PC-9 (cell line): Measurements from ENCODE around the gene ATXN7. TPM values are rescaled to one million over a fixed set of nuclear protein-coding genes. Genes with fewer than 3 reads are reported as not detected.

Source experiments
- BruUV-seq: library from RNA; stranded (reverse); fragments of 400-500 nt; replicated peaks from 2 replicates; lab custom pipeline; 2021; lab: Mats Ljungman, UMichigan
- CTCF ChIA-PET: fragments of 300-600 bp; sonication (Branson Sonifier 250); formaldehyde crosslinking; loops from one replicate; lab custom pipeline; 2022; ENCODE audit warnings: antibody characterized with exemption; lab: Charles Lee
- POLR2A ChIA-PET: fragments of 300-600 bp; sonication (Branson Sonifier 250); formaldehyde crosslinking; loops from one replicate; lab custom pipeline; 2022; ENCODE audit warnings: antibody characterized with exemption; ENCODE audit not compliant: unreplicated experiment; lab: Charles Lee
- DNase-seq, 2 experiments: peaks; one replicate each; pipeline versions ENCODE4 v3.0.0 to v3.0.0-alpha.2; 2015 to 2022; ENCODE audit warnings: mixed read lengths in 1 of 2
- H2AFZ ChIP-seq: fragments of 200-600 bp; sonication (generic); 2 replicates; pipeline ENCODE4 v1.8.1; 2017; ENCODE audit warnings: antibody characterized with exemption
- H3F3A ChIP-seq: fragments of 200-600 bp; sonication (generic); 2 replicates; pipeline ENCODE4 v1.8.1; 2017; ENCODE audit warnings: antibody characterized with exemption, mild to moderate bottlenecking, low read depth; ENCODE audit not compliant: insufficient read depth
- H3K27ac ChIP-seq: fragments of 200-600 bp; sonication (generic); 2 replicates; pipeline ENCODE4 v1.6.1; 2016; ENCODE audit warnings: mixed run types
- H3K27me3 ChIP-seq: fragments of 200-600 bp; sonication (generic); 2 replicates; pipeline ENCODE4 v1.6.1; 2016; ENCODE audit warnings: low read depth, mixed run types; ENCODE audit not compliant: insufficient read depth
- H3K36me3 ChIP-seq: fragments of 200-600 bp; sonication (generic); 2 replicates; pipeline ENCODE4 v1.6.1; 2016; ENCODE audit warnings: low read depth, mixed run types
- H3K4me1 ChIP-seq: fragments of 200-600 bp; sonication (generic); replicated peaks from 2 replicates; pipeline ENCODE4 v1.6.1; 2016; ENCODE audit warnings: mixed run types; ENCODE audit not compliant: insufficient read depth
- H3K4me2 ChIP-seq: fragments of 200-600 bp; sonication (generic); 2 replicates; pipeline ENCODE4 v1.6.1; 2017; ENCODE audit warnings: mixed run types
- H3K4me3 ChIP-seq: fragments of 200-600 bp; sonication (generic); 2 replicates; pipeline ENCODE4 v1.6.1; 2016; ENCODE audit warnings: mixed run types
- H3K79me2 ChIP-seq: fragments of 200-600 bp; sonication (generic); 2 replicates; pipeline ENCODE4 v1.6.1; 2017; ENCODE audit warnings: low read depth, mixed run types
- H3K9me2 ChIP-seq: fragments of 200-600 bp; sonication (generic); 2 replicates; pipeline ENCODE4 v1.8.1; 2017; ENCODE audit warnings: mild to moderate bottlenecking; ENCODE audit not compliant: insufficient read depth
- H3K9me3 ChIP-seq: fragments of 200-600 bp; sonication (generic); 2 replicates; pipeline ENCODE4 v1.8.1; 2016; ENCODE audit warnings: low read depth; ENCODE audit not compliant: insufficient read depth
- H4K20me1 ChIP-seq: fragments of 200-600 bp; sonication (generic); 2 replicates; pipeline ENCODE4 v1.8.1; 2017; ENCODE audit not compliant: insufficient read depth
- EZH2 ChIP-seq: fragments of 200-600 bp; sonication (generic); IDR thresholded peaks from 2 replicates; pipeline ENCODE4 v1.8.0; 2017; ENCODE audit warnings: antibody characterized with exemption, low read depth
- intact Hi-C: fragments of 100-400 bp; cut with micrococcal nuclease; formaldehyde crosslinking; loops from one replicate; pipeline ENCODE4 v1.10.0; 2022; ENCODE audit not compliant: unreplicated experiment
- total RNA-seq: library from RNA; stranded (reverse); gene quantifications from 2 replicates; pipeline ENCODE4 v1.2.3, GENCODE V29; 2021
- TF ChIP-seq, protein P1 (sequence below): fragments of 200-600 bp; sonication (generic); conservative IDR thresholded peaks from 2 replicates; pipeline ENCODE4 v1.6.1; 2017; ENCODE audit warnings: mixed run types, antibody characterized with exemption, mild to moderate bottlenecking, moderate library complexity

The ATXN7 gene
- total RNA-seq, 1 experiment from 2014 or later, result 27.7 TPM

DNA sequence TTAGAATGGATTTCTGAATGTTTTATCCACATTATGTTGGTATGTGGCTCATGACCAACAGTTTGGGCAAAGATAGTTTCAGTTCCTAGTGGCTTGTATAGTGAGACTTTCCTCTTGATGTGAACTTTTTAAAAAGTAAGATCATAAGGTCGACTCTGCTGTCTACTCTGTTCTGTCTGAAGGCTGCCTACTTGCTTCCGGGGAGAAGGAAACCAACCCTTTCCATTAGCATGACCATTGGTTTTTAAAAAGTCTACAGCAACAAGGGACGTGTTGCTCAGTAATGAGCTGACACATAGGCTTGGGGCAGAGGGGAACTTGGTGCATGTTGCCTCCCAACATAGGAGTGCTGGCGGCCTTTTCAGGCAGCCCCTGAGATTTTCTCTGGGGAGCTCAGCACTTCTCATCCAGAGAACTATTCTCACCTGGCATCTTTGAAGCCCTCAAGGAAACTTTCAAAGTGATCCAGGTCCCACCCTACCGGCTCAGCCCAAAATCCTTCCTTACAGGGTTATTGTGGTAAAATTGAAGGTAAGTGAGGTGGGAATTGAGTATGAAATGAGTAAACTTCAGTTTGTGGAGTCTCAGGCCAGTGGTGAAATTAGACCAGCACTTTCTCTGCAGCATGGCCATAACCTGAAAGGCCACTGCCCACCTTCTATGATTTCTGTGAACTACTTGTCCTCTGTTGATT lies 129.0 kb downstream of the ATXN7 start:
- POLR2A ChIA-PET, result no interaction called here
- no peak for DNase-seq
- H3K4me2 ChIP-seq, result no peak overlapping the region
- CTCF ChIA-PET, result interaction anchor here (0.6 kb wide), 1 partner anchor 1371 kb away, joined by 7 read pairs; no protein-coding TSS in a partner anchor
- no peaks in the 10 kb centered on the region for H4K20me1 ChIP-seq
- intact Hi-C loops, result loop anchor here (1.0 to 5.0 kb wide), 4 partner anchors 32 to 641 kb away; partner anchors contain the start of gene C3orf49
- no peaks in the 10 kb centered on the region for H3K9me2 ChIP-seq
- H3K27ac ChIP-seq, result no peak overlapping the region
- no peaks in the 10 kb centered on the region for H3K4me1 ChIP-seq
- H2AFZ ChIP-seq, result no peak overlapping the region
- TF ChIP-seq, protein P1, sequence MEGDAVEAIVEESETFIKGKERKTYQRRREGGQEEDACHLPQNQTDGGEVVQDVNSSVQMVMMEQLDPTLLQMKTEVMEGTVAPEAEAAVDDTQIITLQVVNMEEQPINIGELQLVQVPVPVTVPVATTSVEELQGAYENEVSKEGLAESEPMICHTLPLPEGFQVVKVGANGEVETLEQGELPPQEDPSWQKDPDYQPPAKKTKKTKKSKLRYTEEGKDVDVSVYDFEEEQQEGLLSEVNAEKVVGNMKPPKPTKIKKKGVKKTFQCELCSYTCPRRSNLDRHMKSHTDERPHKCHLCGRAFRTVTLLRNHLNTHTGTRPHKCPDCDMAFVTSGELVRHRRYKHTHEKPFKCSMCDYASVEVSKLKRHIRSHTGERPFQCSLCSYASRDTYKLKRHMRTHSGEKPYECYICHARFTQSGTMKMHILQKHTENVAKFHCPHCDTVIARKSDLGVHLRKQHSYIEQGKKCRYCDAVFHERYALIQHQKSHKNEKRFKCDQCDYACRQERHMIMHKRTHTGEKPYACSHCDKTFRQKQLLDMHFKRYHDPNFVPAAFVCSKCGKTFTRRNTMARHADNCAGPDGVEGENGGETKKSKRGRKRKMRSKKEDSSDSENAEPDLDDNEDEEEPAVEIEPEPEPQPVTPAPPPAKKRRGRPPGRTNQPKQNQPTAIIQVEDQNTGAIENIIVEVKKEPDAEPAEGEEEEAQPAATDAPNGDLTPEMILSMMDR, result no peak
- TF ChIP-seq EZH2, result no peak
- H3K79me2 ChIP-seq, result no peaks in the 10 kb centered on the region
- BruUV-seq, result no TSS peak
- H3K27me3 ChIP-seq, result no peaks in the 10 kb centered on the region
- H3F3A ChIP-seq, result no peaks in the 10 kb centered on the region
- no peaks in the 10 kb centered on the region for H3K36me3 ChIP-seq
- no peak overlapping the region for H3K4me3 ChIP-seq
- no peaks in the 10 kb centered on the region for H3K9me3 ChIP-seq

DNA sequence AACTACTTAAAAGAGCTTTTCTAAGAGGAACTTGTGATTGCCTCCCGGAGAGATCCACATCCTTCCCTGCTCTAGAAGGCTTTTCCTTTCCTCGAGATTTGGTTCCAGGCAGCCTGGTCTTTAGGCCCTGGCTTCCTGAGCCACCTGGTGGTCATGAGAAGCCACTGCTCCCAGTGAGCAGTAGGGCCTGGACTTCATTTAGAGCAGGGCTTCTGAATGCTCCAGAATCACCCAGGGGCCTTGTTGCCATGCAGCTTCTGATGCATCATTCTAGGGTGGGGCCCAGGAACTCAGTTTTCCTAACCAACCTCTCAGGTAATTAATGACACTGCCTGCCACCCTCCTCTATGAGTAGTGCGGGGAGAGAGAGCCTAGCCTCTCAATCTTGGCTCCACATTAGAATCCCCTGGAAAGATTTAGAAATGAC lies 130.0 kb downstream of the ATXN7 start:
- Histone ChIP-seq H3K36me3 (no peaks in the 10 kb centered on the region), H3K9me2 (no peaks in the 10 kb centered on the region), H3K9me3 (no peaks in the 10 kb centered on the region), H3K27me3 (no peaks in the 10 kb centered on the region), H4K20me1 (no peaks in the 10 kb centered on the region), H3K27ac (no peak overlapping the region), H2AFZ (no peak overlapping the region), H3F3A (no peaks in the 10 kb centered on the region), H3K4me2 (no peak overlapping the region), H3K79me2 (no peaks in the 10 kb centered on the region), H3K4me1 (no peaks in the 10 kb centered on the region), H3K4me3 (no peak overlapping the region)
- CTCF ChIA-PET, result interaction anchor here (0.6 to 0.7 kb wide), 2 partner anchors 14 to 1372 kb away, joined by 7 to 10 read pairs; no protein-coding TSS in a partner anchor
- TF ChIP-seq EZH2, result no peak
- TF ChIP-seq, protein P1, result peak; percentile 82
- DNase-seq, result peak; percentile 40 to 54
- intact Hi-C loops, result loop anchor here (1.0 to 5.0 kb wide), 4 partner anchors 33 to 642 kb away; partner anchors contain the start of gene C3orf49
- POLR2A ChIA-PET, result no interaction called here
- BruUV-seq, result no TSS peak

DNA sequence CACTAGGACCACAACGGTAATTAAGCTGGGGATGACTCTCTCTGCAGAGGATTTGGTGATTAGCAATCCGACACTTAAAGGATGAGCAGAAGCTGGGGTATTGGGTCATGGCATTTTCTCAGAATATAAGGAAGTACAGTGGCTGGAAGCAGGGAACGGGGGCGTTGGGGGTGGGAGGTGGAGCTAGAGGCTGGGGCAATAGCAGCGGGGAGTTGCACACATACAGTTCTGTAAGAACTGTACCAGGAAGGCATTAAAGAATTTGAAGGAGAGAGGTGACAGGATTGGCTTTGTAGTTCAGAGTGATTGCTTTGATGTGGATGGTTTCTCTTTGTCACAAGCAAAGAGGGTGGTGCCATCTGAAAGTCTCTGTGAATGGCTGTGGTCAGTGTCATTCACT lies 131.4 kb downstream of the ATXN7 start:
- DNase-seq, result no peak
- no peaks in the 10 kb centered on the region for H3F3A ChIP-seq
- no peak for TF ChIP-seq EZH2
- TF ChIP-seq, protein P1, result no peak
- H3K4me3 ChIP-seq, result no peak overlapping the region
- H3K79me2 ChIP-seq, result no peaks in the 10 kb centered on the region
- POLR2A ChIA-PET, result no interaction called here
- no peaks in the 10 kb centered on the region for H3K4me1 ChIP-seq
- H3K27me3 ChIP-seq, result no peaks in the 10 kb centered on the region
- intact Hi-C loops, result no loop called here
- H3K36me3 ChIP-seq, result no peaks in the 10 kb centered on the region
- H3K9me2 ChIP-seq, result no peaks in the 10 kb centered on the region
- H4K20me1 ChIP-seq, result no peaks in the 10 kb centered on the region
- H3K27ac ChIP-seq, result no peak overlapping the region
- CTCF ChIA-PET, result no interaction called here
- H3K4me2 ChIP-seq, result no peak overlapping the region
- no TSS peak for BruUV-seq
- H2AFZ ChIP-seq, result no peak overlapping the region
- no peaks in the 10 kb centered on the region for H3K9me3 ChIP-seq
